T-helper 2 cell treated with Interferon-gamma antibody and Interleukin-4, amounts not matched to agents 5 μg/mL and 100 μg/mL, for 36 hours (primary cell): ENCODE results near the gene NPHP4.

ENCODE experiments used
- DNase-seq: peaks from one replicate; pipeline ENCODE4 v3.0.0; 2021; ENCODE audit warnings: low spot score
- H3K27ac Mint-ChIP-seq: one replicate; pipeline ENCODE4 v1.8.0; 2021; ENCODE audit warnings: mild to moderate bottlenecking, mixed read lengths
- H3K27me3 Mint-ChIP-seq: one replicate; pipeline ENCODE4 v1.8.0; 2021; ENCODE audit warnings: low read depth, mixed read lengths
- H3K36me3 Mint-ChIP-seq: one replicate; pipeline ENCODE4 v1.8.0; 2021; ENCODE audit warnings: low read depth, mixed read lengths
- H3K4me1 Mint-ChIP-seq: one replicate; pipeline ENCODE4 v1.8.0; 2021; ENCODE audit warnings: low read depth, mixed read lengths
- H3K4me3 Mint-ChIP-seq: one replicate; pipeline ENCODE4 v1.8.0; 2022; ENCODE audit warnings: mild to moderate bottlenecking, moderate library complexity, mixed read lengths
- H3K9me3 Mint-ChIP-seq: one replicate; pipeline ENCODE4 v1.8.0; 2021; ENCODE audit warnings: mixed read lengths

Gene NPHP4

DNA sequence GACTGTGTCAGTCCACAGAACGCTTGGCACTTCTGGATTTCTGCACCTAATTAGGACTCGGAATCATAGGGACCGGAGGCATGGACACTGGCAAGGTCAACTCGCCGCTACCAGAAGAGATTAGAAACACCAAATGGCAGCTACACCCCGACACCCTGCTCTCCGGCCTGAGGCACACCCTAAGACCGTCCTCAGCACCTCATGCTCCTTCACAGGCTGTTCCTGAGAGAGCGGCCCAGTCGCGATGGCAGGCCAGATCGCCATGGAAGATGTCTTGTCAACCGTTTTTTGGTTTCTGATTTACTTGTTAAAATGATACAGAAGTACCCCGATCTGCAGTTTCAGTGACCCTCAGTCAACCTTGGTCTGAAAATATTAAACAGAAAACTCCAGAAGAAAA lies 46.8 kb downstream of the NPHP4 start:
- no peak overlapping the region for H3K27ac Mint-ChIP-seq
- H3K27me3 Mint-ChIP-seq = no peaks in the 10 kb centered on the region
- no peak overlapping the region for H3K4me3 Mint-ChIP-seq

GRCh38 chr1:5944843-5945167 lies 47.4 kb downstream of the NPHP4 start:
- no peak overlapping the region for H3K27ac Mint-ChIP-seq
- DNase-seq = no peak
- no peaks in the 10 kb centered on the region for H3K4me1 Mint-ChIP-seq
- H3K4me3 Mint-ChIP-seq = no peak overlapping the region
- H3K9me3 Mint-ChIP-seq = no peaks in the 10 kb centered on the region
- no peaks in the 10 kb centered on the region for H3K27me3 Mint-ChIP-seq
- H3K36me3 Mint-ChIP-seq = peaks cover 18% of the 10 kb centered on the region

More for the DNA sequence above, 46.8 kb downstream of the NPHP4 start:
- DNase-seq = no peak
- Mint-ChIP-seq H3K36me3 (peaks cover 18% of the 10 kb centered on the region), H3K9me3 (no peaks in the 10 kb centered on the region), H3K4me1 (no peaks in the 10 kb centered on the region)

- H3K4me3 Mint-ChIP-seq = no peak overlapping the region
- no peaks in the 10 kb centered on the region for H3K27me3 Mint-ChIP-seq
- H3K9me3 Mint-ChIP-seq = no peaks in the 10 kb centered on the region
- H3K27ac Mint-ChIP-seq = no peak overlapping the region
- DNase-seq = no peak
- peaks cover 14% of the 10 kb centered on the region for H3K36me3 Mint-ChIP-seq
- no peaks in the 10 kb centered on the region for H3K4me1 Mint-ChIP-seq
Observed at GRCh38 chr1:5944154-5944842, 47.9 kb downstream of the NPHP4 start.

DNA sequence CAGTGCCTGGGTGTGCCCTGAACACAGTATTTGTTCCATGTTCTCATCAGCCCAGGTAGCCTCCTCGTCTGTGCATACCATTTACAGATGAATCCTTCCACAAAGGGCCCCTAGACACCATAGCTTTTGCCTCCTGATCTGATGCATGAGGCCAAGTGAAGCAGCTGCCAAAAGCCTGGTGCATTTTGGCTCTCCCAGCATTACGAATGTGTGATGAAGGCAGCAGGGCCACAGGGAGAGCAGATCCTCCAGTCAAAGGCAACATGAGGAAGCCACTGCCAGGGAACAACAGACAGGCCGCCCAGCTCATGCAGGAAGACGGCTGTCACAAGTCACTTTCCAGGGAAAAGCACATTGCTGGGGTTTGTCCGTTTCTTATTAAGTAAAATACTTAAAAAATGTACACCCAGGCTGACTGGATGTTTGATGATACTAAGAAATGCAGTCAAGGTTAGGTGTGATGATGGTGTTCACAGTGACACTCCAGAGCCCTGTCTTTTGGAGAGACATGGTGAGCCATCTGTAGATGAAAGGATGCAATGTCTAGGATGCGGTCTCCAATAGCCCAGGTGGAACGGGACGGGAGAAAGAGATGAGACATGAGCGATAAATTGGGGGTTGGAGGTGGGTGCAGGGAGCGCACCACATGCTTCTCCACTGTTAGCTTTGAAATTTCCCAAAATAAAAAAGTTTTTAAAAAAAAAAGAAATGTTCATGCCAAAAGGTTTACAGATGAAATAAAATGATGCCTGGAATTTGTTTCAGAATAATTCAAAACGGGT lies 48.7 kb downstream of the NPHP4 start:
- Mint-ChIP-seq H3K27ac (no peak overlapping the region), H3K4me1 (no peaks in the 10 kb centered on the region), H3K36me3 (peaks cover 11% of the 10 kb centered on the region), H3K4me3 (no peak overlapping the region), H3K27me3 (no peaks in the 10 kb centered on the region), H3K9me3 (no peaks in the 10 kb centered on the region)
- no peak for DNase-seq

DNA sequence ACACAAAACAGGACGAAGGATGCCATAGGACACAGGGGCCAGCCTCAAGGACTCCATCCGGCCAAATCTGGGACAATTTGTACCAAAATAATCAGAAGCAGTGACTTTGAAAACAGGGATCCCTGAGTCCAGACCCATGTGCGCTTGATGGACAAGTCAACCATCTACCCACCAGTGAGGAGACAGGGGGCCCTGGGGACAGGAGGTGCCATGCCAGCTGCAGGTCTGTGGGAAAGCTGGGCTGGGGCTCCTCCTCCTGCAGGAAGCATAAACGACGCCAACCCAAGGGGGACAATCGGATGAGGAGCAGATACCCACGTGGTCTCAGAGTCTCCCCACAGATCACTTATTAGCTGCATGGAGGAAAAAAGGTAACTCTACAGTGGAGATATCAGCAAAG lies 50.6 kb downstream of the NPHP4 start:
- Mint-ChIP-seq H3K27me3 (no peaks in the 10 kb centered on the region), H3K27ac (no peak overlapping the region), H3K9me3 (no peaks in the 10 kb centered on the region), H3K36me3 (peaks cover 6% of the 10 kb centered on the region), H3K4me1 (peaks cover 1% of the 10 kb centered on the region), H3K4me3 (no peak overlapping the region)
- DNase-seq = no peak

- Mint-ChIP-seq H3K27ac (no peak overlapping the region), H3K27me3 (no peaks in the 10 kb centered on the region), H3K4me3 (no peak overlapping the region), H3K9me3 (no peaks in the 10 kb centered on the region), H3K4me1 (peaks cover 2% of the 10 kb centered on the region), H3K36me3 (peaks cover 6% of the 10 kb centered on the region)
- no peak for DNase-seq
Observed at GRCh38 chr1:5940723-5941407, 51.4 kb downstream of the NPHP4 start.

DNA sequence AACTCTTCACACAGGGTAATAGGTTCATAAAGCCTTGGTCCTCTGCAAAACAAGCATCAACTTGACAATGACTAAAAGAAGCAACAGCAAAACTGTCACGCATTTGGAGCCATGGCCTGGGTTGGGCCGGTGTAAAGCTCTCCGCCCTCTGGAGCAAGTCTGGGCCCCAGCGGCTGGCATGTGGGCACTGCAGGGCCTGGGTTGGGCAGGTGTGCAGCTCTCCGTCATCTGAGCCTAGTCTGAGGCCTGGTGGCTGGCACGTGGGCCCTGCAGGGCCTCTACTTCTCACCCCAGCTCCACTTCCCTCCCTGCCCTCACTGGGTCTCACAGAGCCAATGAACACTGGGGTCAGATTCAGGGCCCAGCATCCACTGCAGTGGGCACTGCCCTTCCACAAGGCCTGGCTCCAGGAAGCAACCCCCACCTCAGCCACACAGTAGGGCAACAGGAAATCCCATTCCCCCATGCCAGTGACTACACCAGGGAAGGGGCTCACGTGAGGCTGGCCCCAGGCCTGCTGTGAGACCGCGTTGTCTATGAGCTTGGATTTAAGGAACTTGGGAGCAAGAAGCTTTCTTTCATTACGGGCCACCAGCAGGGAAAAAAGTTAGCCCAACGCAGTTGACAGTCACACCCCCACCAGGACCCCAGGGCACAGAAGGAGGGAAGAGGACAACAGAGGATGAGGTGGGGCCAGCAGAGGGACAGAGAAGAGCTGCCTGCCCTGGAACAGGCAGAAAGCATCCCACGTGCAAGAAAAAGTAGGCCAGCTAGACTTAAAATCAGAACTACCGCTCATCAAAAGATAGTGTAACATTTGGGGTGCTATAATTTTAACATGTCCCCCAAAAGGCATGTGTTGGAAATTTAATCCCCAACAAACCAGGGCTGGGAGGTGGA lies 52.7 kb downstream of the NPHP4 start:
- no peaks in the 10 kb centered on the region for H3K27me3 Mint-ChIP-seq
- H3K4me1 Mint-ChIP-seq = peaks cover 2% of the 10 kb centered on the region
- DNase-seq = no peak
- no peak overlapping the region for H3K27ac Mint-ChIP-seq
- H3K9me3 Mint-ChIP-seq = no peaks in the 10 kb centered on the region
- no peak overlapping the region for H3K4me3 Mint-ChIP-seq
- peaks cover 2% of the 10 kb centered on the region for H3K36me3 Mint-ChIP-seq

GRCh38 chr1:5938101-5938646 lies 54.1 kb downstream of the NPHP4 start:
- DNase-seq = no peak
- peaks cover 2% of the 10 kb centered on the region for H3K36me3 Mint-ChIP-seq
- H3K27me3 Mint-ChIP-seq = no peaks in the 10 kb centered on the region
- no peak overlapping the region for H3K4me3 Mint-ChIP-seq
- no peaks in the 10 kb centered on the region for H3K9me3 Mint-ChIP-seq
- no peak overlapping the region for H3K27ac Mint-ChIP-seq
- H3K4me1 Mint-ChIP-seq = peaks cover 2% of the 10 kb centered on the region

DNA sequence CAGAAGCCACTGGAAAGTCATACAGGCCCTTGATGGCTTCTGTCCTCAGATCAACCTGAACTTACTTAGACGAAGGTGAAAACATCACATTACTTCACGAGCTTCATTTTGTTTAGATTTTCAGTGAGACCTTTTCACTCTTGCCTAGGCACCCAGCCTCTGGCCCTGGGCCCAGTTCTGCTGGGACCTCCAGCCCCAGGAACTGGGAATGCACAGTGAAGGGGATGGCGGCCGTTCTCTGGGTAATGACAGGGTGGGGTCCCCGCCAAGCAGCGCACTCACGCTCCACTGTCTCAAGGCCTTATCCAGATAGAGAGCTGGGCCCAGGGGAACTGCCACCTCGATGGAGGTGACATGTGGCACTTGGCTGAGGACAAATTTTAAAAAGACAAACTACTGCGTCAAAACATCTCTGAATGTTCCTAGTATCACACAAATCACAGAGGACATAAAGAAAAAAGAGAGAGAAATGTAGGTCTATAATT lies 54.8 kb downstream of the NPHP4 start:
- Mint-ChIP-seq H3K36me3 (peaks cover 7% of the 10 kb centered on the region), H3K27ac (no peak overlapping the region), H3K9me3 (no peaks in the 10 kb centered on the region), H3K4me3 (no peak overlapping the region), H3K4me1 (peaks cover 2% of the 10 kb centered on the region), H3K27me3 (no peaks in the 10 kb centered on the region)
- no peak for DNase-seq

GRCh38 chr1:5936621-5937372 lies 55.4 kb downstream of the NPHP4 start:
- H3K27me3 Mint-ChIP-seq = no peaks in the 10 kb centered on the region
- DNase-seq = no peak
- H3K27ac Mint-ChIP-seq = no peak overlapping the region
- no peaks in the 10 kb centered on the region for H3K9me3 Mint-ChIP-seq
- H3K4me1 Mint-ChIP-seq = peaks cover 2% of the 10 kb centered on the region
- H3K4me3 Mint-ChIP-seq = no peak overlapping the region
- H3K36me3 Mint-ChIP-seq = peaks cover 10% of the 10 kb centered on the region

- H3K36me3 Mint-ChIP-seq = peaks cover 8% of the 10 kb centered on the region
- no peak for DNase-seq
- H3K27me3 Mint-ChIP-seq = no peaks in the 10 kb centered on the region
- H3K9me3 Mint-ChIP-seq = no peaks in the 10 kb centered on the region
- H3K4me1 Mint-ChIP-seq = peaks cover 2% of the 10 kb centered on the region
- H3K4me3 Mint-ChIP-seq = no peak overlapping the region
- H3K27ac Mint-ChIP-seq = no peak overlapping the region
Observed at GRCh38 chr1:5936126-5936525, 56.1 kb downstream of the NPHP4 start.

DNA sequence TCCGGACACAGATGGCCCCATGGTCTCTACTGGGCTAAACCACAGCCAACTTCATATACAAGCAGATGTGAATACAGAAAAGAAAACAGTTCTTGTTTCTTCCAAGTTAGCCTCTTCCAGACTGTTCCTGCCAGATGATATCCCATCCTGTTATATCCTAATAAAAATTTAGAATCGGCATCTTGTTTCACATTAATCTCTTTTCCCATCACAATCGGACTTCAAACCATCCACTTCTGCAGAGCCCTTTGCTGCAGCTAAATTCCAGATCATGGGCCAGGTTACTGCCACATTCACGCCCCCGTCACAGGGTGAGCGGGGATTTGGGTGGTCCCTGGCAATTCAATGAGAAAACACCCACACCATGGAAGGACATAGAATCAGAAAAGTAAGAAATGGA lies 57.2 kb downstream of the NPHP4 start:
- Mint-ChIP-seq H3K9me3 (no peaks in the 10 kb centered on the region), H3K36me3 (peaks cover 11% of the 10 kb centered on the region), H3K27ac (no peak overlapping the region), H3K4me1 (peaks cover 7% of the 10 kb centered on the region), H3K4me3 (no peak overlapping the region), H3K27me3 (no peaks in the 10 kb centered on the region)
- no peak for DNase-seq
